Fibroblast of skin of back (primary cell): ENCODE data around the gene BBLN.
A peak's percentile ranks its signal among the peaks of the same experiment; 100 is the strongest.

Experiments used
- DNase-seq: peaks from one replicate; pipeline ENCODE4 v3.0.0-alpha.2; 2013

The BBLN gene

DNA sequence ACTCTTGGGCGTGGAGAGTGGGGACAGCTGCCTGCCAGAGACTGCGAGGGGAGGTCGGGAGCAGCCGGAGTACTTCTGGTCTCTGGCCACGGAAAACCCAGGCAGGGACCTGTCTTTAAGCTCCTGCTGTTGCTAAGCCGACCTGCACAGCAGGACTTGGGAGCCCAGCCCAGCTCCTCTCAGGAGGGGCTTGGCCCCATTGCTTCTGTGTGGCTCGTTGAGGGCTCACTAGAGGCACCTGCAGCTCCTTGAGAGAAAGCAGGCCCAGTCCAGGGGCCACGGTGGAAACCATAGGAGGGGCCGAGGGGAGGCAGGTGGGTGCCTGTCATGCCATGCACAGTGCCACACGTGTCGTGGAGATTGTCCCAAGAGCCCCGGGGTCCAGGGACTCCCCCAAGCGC, 14.1 kb upstream of the BBLN start:
- no peak for DNase-seq

DNA sequence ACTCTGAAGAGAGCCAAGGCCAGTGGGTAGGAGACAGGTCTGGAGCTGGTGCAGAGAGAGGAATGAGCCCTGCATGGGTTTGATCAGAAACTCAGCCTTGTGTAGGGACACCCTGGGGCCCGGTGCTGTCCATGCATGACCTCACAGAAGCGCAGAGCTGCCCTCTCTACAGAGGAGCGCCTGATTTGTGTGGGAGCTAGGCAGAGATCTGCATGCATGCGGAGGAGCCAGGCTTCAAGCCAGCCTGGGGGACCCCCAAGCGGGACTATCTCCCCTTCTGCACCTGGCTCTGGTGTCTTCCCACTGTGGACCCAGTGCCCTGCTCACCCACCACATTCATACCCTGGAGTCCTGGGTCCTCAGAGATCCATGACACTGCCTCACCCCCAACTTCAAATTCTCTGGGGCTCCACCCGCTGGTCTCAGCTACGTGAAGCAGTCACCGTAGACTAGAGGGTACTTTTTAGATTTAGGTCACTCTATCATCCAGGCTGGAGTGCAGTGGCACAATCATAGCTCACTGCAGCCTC, 13.4 kb upstream of the BBLN start:
- no peak for DNase-seq

DNA sequence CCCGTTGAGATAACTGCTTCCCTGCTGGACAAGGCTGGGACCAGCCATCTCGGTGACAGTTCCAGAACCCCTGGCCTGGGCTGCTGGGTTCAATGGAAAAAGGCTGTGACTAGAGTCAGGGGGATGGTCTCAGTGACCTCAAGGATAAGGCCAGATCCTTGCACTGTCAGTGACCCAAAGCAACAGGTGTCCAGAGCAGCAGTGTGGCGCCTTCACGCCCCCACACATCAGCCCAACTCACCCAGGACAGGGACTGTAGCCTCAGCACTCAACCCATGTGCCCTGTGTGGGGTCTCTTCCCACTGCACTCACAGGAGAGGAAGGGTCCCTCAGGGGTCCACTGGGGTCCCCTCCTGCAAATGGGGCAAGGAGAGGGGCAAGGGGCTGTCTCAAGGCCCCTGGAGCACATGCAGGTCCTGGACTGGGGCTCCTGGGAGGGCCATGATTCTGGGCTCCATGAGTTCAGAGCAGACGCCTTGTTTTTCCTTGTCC, 11.5 kb upstream of the BBLN start:
- no peak for DNase-seq

- no peak for DNase-seq
Measured at GRCh38 chr9:128149001-128149701, 10.9 kb upstream of the BBLN start, which contains the start of gene LCN2. TSS of gene LCN2 (plus strand) at chr9:128149453. CDS start at chr9:128149526, 73 bp downstream.

DNA sequence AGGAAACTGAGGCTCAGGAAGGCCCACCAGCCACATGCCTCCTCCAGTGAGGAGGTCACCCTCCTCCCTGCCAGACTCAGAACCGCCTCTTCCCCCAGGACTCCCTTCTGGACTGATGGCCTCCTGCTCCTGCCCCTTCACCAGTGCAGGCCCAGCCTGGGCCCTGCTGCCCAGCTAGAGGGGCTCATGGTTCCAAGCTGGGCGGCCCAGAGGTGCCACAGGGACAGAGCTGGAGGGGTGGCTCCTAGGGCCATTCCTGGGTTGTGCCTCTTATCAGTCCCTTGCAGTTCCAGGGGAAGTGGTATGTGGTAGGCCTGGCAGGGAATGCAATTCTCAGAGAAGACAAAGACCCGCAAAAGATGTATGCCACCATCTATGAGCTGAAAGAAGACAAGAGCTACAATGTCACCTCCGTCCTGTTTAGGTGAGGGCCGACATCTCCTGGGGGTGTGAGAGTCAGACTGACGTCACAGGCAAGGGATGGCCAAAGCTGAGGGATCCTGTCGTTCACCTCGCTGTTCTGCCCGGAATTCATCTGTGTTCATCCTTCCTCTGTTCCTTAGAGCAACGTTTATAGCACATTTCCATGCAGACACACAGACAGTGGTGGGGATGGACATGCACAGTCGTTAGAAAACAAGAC, 10.0 kb upstream of the BBLN start:
- no peak for DNase-seq

DNA sequence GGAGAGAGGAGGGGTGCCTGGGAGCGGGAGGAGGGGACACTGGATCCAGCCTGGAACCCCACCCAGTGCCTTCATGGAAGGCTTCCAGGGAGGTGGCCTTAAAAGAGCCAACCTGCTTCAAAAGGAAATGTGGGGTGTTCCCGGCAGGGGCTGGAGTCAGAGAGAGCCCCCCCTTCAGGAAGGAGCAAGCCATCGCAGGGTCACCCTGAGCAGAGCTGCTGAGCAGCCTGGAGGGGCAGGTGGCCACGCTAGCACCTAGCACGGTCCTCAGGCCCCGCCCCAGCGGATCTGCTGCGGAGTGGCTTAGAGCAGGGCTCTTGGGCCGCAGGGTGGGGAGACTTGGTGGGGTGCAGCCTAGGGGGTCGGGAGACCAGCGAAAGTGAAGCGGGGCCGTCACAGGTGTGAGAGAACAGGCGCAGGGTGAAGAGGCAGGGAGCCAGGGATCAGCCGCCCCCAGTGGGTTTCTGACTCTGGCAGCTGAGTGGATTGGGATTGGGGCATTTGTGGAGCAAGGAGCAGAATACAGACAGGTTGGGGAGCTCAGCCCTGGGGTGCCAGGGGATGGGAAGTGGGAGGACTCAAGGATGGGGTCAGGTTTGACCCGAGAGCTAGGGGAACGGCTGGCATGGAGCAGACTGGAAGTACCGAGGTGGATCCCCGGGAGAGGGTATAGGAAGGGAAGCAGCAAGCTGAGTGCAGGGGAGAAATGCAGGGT, 9.3 kb upstream of the BBLN start:
- DNase-seq: no peak

GRCh38 chr9:128151309-128152132, 8.5 kb upstream of the BBLN start:
- DNase-seq: no peak

DNA sequence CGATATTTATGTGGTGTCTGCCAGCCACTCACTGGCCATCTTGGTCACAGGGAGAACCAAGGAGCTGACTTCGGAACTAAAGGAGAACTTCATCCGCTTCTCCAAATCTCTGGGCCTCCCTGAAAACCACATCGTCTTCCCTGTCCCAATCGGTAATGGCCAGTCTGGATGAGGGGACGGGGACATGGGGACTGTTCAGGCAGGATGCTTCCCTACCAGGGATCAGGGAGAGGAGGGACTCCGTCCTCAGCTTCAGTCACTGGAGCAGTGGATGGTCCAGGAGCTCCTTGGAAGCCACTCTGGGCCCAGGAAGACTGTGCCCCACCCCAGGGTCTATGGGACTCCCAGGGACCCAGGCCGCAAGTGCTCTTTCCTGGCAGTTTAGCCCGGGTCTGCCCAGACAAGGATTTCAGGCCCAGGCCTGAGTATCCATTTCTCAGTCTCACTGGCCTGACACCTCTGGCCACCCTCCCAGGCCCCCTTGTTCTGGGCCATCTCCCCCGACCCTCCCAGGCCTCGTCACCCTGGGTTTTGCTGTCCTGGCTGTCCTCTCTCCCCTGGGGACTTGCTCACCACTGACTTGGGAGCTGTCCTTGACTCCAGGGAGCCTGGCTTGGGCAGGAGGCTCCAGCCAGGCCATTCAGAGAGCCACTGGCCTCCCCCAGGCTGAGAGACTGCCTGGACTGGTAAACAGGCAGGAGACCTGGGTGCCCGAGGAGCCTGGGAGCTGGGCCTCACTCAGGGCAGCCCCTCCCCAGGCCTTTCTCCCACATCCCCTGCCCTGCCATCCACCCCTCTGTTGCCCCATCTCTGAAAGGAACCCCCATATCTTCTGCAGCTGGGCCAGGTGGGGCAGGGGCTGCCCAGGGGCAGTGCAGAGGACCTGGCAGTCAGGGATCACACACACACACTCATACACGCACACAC, 7.7 kb upstream of the BBLN start:
- no peak for DNase-seq

DNA sequence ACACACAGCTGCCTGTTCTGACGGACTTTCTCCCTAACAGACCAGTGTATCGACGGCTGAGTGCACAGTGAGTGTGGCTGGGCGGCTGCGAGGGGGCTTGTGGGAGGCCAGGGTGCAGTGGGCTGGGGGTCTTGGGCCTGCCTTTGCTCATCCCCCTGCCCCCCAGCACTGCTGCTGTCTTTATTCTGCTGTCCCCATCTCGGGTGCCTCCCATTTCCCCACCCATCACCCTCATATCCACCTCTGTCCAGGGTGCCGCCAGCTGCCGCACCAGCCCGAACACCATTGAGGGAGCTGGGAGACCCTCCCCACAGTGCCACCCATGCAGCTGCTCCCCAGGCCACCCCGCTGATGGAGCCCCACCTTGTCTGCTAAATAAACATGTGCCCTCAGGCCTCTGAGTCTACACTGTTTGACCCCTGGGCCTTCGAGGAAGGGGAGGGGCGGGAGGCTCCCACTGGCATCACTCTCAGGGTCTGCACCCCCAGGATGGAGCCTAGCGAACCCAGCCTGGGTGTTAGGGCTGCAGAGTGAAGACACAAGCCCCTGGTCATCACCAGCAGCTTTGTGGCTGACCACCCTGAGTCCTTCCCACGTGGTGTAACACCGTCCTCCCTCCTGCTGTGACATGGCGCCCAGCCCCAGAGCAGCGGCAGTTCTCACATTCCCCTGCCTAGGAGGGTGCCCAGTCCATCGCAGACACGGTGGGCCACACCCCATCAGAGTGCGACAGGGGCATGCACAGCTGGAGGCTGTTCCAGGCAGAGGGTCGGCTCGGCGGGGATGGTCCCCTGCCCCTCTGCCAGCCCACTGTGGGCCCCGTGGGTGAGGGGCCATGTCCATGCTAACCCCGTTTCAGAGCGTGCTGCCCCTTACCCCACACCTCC, 6.8 kb upstream of the BBLN start:
- no peak for DNase-seq

- no peak for DNase-seq
Measured at GRCh38 chr9:128153947-128154695, 5.9 kb upstream of the BBLN start.

- DNase-seq: no peak
Measured at GRCh38 chr9:128155736-128156500, 4.1 kb upstream of the BBLN start.

GRCh38 chr9:128159522-128159783, 612 bp upstream of the BBLN start:
- DNase-seq: no peak

DNA sequence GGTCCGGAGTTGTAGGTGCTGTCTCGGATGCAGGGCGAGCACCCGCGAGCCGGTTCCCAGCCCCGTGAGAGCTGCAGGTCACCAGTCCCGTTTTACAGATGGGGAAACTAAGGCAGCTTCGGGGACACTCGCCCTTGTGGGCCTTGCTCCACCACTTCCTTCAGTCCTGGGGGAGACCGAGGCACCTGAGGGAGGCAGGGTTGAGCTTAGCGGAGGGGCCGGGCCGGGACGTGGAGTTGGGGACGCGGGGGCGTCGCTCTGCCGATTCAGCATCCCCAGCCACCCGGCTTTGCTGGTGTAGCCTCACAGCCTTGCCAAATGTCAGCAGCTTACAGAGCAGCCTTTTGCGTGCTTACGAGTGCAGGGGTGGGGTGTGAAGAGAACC, 530 bp downstream of the BBLN start:
- DNase-seq: peak; percentile 20

GRCh38 chr9:128161215-128161902, 1.3 kb downstream of the BBLN start:
- no peak for DNase-seq

DNA sequence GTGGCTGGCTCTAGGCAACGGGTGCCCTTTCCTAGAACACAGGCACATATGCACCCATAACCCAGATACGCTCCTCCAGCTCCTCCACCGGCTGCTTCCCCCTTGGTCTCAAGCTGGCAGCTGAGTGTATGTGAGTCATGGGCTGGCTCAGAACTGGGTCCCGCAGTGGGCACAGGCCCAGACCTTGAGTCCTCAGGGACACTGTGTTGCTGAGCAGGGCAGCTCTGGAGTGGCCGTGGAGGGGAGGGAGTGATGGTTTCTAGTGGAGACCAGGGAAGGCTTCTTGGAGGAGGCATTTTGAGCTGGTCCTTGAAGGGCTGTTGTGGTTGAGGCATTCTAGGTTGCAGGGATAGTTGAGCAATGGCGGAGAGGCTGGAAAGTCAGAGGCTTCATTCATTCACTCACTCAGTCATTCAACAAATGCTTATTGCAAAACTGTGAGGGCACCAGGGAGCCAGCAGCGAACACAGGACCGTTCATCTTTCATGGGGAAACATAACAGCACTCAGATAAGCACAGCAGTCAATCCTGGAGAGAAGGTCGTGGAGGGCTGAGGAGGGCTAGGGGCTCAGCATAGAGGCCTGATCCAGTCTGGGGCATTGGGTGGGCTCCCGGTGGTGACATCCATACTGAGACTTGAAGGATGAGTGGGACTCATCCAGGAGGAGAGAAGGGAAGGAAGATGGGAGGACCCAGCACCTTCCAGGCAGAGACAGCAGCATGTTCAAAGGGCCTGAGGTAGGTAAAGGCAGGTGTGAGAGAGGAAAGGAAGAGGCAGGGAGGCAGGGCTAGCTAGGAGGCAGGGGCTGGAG, 2.4 kb downstream of the BBLN start:
- peak; percentile 18 for DNase-seq

GRCh38 chr9:128163027-128163515, 3.0 kb downstream of the BBLN start:
- DNase-seq: no peak
